Stimulated activated CD8-positive, alpha-beta memory T cell treated with anti-CD3 and anti-CD28 coated beads, Interleukin-12 subunit alpha, Interleukin-12 subunit beta, amount 100 ng/mL, for 1 hour (primary cell): ENCODE measurements around the gene ABLIM3.

ENCODE experiments used
- DNase-seq: peaks from one replicate; pipeline ENCODE4 v3.0.0-alpha.2; 2020; ENCODE audit warnings: low read depth

ABLIM3 gene

GRCh38 chr5:149188383-149188782 lies 47.1 kb downstream of the ABLIM3 start:
- no peak for DNase-seq

DNA sequence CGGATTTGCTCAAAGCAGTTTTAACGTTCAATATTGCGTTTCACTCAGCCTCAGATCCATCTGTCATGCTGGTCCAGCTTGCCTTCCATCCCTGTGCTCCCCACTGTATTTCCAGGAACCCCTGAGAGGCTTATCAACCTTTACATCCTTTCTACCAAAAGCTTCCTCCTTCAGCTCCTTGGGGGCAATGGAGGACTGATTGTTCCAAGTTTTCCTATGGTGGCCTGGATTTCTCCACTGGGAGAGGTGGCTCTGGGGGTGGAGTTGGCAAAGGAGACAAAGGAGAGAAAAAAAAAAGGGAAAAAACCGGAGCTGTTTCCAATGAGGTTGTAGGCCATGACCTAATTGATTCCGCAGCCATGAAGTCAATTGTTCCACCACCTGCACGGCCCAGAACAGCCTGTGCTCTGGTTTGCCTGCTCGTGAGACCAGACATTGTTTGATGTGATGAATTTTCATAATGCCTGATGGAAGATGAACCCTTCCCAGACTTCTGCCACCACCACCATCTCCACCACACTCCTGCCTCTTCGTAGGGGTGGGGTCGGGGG lies 54.1 kb downstream of the ABLIM3 start:
- no peak for DNase-seq

- DNase-seq = no peak
Observed at GRCh38 chr5:149195962-149196361, 54.7 kb downstream of the ABLIM3 start.

GRCh38 chr5:149198148-149198547 lies 56.9 kb downstream of the ABLIM3 start:
- no peak for DNase-seq

GRCh38 chr5:149200355-149200754 lies 59.1 kb downstream of the ABLIM3 start:
- no peak for DNase-seq

DNA sequence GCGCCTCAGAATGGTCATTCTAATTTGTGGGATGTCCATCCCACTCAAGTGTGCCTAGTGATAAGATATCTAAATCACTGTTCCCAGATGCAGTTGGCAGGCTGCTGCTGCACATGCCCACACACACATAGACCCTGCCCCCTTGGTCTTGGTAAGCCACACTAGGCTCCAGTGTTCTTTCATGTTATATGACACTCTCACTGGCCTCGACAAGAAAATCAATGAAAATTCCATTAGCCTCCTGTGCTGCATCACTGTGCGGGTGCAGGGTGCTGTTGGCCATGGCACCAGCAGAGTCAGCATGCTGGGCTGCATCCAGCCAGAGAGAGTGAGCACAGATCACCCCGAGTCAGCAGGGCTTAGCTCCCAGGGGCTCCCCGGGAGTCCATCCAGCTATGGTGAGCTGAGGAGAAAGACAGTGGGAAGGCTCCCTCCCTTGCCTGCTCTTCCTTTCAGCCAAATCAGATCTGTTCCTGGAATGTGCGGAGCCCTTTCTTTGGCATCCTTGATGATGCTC lies 59.9 kb downstream of the ABLIM3 start:
- no peak for DNase-seq

DNA sequence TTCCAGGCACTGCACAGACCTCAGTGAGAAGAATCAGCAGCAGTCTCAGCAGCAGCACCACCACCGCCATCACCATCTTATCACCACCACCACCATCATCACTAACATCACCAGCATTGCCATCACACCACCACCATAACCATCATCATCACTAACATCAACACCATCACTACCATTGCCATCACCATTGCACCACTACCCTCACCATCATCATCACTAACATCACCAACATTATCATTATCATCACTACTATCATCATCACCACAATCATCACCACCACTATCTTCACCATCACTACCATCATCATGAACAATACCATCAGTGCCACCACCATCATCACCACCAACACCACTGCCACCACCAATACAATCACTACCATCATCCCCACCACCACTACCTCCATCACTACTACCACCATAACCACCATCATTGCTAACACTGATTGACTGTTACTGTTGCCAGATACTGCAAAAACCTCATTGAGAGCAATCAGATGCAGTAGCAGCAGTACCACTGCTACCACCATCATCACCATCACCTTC lies 61.7 kb downstream of the ABLIM3 start:
- DNase-seq = no peak

- DNase-seq = no peak
Observed at GRCh38 chr5:149203921-149204441, 62.7 kb downstream of the ABLIM3 start.

DNA sequence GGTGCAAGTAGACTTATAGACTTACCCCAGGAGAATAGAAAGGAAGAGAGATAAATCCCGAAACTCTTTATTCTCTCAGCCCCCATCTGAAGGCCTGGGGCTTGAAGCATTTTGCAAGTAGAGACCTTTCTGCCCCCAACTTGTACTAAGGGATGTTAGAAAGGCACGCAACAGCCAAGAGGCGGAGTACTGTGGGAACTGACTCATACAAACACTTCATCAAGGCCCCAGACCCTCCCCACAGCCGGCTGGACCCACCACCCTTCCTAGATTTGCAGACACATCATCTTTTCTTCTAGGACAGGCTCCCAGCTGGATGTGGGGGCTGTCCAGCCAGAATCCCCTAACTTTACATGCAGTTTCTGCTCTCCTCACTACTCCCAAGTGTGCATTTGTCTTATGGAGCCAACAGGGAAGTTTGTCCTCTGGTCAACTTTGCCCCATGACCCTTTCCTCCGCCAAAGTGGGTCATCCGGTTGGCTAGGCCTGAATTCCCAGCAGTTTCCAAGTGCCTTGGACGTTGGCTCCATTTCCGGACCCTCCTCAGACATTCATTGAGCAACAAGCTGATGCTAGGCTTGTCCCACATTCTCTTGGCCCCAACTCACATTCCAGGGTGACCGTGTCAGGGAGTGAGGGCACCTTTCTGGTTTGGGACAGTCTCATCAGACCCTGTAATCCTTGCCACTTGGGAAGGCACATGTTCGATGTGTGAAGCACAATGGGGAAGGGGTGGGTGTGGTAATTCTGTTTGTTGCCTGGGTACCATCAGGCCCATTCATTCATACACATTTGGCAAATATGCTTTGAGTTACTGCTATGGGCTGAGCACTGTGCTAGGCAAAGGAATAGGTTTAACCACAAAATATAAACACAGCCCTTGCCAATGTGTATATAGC lies 64.6 kb downstream of the ABLIM3 start:
- no peak for DNase-seq

- DNase-seq = no peak
Observed at GRCh38 chr5:149206524-149207141, 65.3 kb downstream of the ABLIM3 start.

GRCh38 chr5:149207831-149208230 lies 66.5 kb downstream of the ABLIM3 start:
- no peak for DNase-seq

GRCh38 chr5:149210225-149210624 lies 68.9 kb downstream of the ABLIM3 start:
- DNase-seq = no peak

GRCh38 chr5:149210968-149211490 lies 69.7 kb downstream of the ABLIM3 start:
- no peak for DNase-seq

DNA sequence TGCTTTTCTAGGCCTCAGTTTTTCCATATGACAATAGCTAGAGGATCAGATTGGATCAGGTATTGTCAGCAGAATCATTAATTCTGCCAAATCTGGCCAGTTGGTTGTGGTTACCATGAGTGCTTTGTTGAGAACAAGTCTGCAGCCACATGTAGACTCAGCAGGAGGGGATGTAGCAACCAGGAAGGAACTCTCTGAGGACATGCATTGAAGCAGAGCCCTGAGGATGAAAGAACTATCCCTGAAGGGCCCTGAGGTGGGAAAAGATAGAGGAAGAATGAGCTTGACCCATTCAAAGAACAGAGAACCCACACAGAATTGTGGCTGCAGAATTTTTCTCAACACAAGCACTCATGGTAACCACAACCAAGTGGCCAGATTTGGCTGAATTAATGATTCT lies 70.3 kb downstream of the ABLIM3 start:
- no peak for DNase-seq

DNA sequence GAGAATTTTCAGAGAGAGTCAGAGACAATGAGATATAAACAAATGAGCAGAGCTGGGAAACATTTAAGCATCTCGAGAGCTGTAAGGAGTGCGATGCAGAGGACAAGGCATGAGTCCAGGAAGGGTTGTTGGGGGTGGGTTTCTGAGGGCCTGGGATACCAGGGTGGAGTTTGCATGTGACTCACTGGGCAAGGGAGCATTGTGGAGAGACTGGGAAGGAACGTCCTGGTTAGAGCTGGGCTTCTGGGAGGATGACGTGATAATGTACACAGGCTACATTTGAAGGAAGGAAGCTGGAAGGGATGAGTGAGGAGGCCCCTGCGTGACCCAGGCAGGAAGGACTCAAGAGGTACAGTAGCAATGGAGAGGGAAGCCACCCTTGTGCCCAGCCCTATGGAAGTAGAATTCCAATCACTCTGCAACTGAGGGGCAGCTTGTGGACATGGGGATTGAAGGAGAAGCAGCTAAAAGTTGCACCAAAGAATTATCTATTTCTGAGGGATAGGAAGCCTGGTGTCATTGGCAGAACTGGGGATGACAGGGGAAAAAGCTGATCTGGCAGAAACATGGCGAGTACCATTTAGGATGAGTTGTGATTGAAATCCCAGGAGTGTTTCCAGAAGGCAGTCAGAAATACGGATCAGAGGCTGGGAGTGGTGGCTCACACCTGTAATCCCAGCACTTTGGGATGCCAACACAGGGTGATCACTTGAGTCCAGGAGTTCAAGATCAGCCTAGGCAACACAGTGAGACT lies 71.1 kb downstream of the ABLIM3 start:
- no peak for DNase-seq

DNA sequence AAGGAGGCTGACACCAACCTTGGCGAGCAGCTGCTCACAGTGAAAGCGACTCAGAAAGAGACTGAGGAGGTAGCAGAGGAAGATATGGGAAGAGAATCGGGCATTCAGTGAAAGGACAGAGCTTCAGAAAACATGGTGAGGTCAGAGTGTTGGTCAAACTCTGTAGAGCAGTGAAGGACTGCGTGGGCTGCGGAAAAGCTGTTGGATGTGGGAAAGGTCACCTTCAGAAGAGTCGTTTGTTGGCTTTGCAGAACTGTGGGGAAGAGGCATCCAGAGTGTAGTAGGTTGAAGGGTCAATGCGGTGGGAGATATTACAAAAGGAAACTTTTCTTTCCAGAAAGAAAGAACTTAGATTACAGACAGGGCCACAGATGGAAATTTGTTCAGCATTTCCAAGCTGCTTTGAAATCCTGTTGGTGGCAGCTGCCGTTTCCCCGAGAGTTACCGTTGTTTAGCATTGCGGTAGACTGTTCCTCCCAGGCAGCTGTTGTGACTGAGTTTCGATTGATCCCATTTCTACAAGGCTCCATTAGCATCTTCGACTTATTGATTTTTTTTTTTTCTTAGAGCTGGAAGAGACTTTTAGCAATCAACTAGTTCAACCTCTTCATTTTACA lies 72.1 kb downstream of the ABLIM3 start:
- no peak for DNase-seq

GRCh38 chr5:149215478-149216090 lies 74.3 kb downstream of the ABLIM3 start:
- DNase-seq = no peak

- DNase-seq = no peak
Observed at GRCh38 chr5:149216496-149216895, 75.2 kb downstream of the ABLIM3 start.

DNA sequence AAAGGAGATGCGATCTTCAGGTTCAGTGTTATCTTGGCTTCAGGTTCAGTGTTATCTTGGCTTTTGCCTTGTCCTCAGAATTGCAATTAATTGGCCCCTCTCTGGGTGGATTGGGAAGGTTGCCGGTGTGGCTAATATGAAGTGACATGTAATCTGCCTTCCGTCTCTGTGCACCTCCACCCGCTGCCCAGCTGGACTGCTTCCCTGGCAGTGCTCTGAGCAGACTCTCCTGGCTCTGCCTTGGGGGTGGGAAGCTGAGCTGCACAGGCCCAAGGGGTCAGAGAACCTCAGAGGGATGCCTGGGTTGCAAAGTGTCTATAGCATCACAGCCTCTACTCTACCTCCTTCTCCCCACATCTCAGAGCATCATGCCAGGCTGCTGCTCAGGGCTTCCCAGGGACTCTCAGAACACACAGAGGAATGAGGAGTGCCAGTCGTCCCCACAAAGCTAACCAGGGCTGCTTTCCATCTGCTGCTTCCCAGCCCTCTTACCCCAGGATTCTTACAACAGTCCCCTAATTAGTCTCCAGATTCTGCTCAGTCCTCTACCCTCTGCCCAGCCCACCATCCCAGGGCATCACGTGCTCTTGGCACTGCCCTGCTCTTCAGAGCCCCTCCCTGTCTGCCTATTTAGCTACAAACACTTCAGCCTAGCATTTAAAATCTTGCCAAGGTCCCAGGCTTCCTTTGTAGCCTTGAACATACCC lies 76.0 kb downstream of the ABLIM3 start:
- DNase-seq = no peak

DNA sequence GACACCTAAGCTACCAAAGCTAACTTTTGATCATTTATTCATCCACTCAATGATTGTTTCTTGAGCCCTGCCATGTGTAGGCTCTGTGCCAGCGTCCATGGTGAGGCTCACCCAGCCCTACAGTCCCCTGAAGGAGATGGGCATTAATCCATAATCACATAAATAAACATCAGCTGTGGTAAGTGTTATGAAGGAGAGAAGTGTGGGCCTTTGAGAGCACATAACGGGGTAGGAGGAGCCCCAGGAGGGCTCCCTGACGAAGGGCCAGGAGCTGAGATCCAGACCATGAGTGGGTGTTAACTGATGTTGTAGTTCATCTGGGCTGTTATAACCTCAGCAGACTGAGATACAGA lies 76.5 kb downstream of the ABLIM3 start:
- DNase-seq = no peak
